GM19351 (cell line): ENCODE measurements around the gene BTF3.

Source experiments
- ATAC-seq: cut with Tn5 transposase; IDR thresholded peaks from one replicate; pipeline ENCODE4 v1.9.1; 2021; ENCODE audit warnings: mild to moderate bottlenecking, moderate library complexity; ENCODE audit not compliant: unreplicated experiment

The BTF3 gene

DNA sequence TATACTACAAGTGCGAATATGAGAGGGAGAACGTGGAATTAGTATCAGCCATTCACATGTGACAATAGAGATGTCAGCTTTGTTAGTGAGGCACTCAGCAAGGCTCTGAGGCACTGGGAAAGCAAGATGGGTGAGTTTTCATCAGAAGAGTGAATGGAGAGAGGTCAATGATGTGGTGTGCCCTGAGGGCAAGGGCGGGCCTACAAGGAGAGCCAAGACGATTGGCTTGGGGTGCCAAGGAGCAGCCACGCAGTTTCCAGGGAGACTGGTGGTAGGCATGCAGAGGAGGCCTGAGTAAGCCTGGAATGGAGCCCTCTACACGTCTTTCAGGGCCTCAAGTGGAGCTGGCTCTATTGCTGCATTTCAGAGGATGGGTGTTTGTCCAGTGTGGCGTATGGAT lies 24.7 kb downstream of the BTF3 start:
- ATAC-seq: no peak

DNA sequence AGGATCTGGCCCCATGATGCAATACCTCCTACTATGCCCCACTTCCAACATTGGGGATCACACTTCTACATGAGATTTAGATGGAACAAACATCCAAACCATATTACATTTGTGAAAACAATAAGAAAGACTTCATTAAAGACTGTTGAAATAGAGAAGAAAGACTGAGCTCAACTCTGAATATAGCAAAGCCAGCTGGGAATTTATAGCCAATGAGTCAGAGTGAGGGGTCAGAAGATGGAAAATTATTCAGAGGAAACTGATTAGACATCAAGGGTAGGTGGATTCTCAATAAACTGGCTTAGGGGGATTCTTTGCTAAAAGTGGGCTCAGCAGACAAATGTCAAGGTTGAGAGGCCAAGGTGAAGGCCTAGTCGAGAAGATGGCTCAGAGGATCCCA lies 25.6 kb downstream of the BTF3 start:
- no peak for ATAC-seq

DNA sequence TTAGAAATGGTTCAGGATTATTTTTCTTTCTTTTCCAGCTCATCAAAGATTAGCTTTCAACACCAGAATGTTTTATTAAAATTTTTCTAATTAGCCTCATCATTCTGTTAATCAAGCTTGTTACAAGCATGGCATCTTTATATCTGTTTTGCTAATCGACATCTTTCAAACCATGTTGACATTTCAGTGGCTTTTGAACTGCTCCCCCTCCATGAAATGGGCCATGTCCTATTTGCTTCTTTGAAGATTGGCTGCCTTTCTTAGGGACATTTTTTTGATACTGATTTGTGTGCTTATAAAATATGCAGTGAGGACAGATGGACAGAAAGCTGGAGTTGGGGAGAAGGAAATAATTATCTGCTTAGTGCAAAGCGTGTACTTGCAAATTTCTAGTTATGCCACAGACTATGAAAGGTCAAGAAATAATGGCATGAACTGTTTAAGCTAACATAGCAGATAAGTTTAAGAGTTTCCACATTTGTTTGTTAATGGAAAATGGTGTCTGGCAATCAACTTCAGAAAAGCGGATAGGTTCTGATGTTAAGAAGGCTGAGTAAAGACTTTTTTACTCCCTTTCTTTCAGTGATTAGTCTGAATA lies 27.5 kb downstream of the BTF3 start:
- no peak for ATAC-seq

DNA sequence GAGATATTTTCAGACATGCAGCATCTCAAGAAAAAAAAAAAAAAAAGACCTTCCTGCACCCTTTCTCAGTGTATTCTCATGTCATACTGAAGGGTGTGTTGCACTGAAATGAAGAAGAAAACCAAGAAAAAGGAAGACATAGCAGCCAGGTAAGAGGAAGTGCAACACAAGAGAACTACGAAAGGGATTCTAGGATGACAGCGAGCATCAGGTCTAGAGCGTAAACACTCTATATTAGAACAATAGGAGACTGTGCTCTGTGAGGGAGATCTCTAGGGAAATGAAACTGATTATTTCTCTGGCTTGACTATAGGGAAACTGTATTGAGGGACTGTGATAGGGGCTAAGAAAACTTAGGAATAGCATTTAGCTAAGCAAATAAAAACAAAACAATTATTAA lies 30.0 kb downstream of the BTF3 start:
- ATAC-seq: no peak

DNA sequence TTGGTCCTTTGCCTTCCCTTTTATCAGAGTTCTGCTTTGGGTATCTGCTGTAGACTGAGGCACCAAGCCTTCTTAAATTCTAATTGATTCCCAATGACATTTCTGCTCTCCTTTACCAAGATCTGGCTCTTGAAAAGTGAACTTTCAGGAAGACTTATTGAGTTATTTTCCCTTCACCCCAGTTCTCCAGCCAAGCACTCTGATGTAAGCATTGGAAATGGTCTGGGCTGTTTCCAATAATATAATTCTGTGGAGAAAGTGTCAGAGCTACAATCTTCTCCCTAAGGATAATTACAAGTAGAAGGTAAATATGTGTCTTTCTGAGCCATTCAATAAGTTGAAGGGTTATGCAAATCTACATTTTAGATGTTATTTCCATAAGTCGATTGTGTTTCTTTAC lies 30.8 kb downstream of the BTF3 start:
- no peak for ATAC-seq

DNA sequence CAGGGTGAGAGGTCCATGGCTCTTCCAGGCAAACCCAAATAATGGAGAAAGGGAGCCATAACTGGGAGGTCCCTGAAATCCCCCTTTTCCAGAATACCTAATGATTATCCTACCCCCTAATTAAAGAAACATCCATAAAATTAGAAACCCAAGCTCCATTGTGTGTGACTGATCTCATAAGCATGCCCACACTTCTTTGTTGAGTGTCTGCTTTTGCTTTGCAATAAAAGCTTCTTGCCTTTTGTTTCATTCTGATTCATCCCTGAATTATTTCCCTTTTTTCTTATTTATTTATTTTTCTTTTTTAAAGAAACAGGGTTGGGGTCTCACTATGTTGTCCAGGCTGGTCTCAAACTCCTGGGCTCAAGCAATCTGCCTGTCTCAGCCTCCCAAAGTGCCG lies 33.1 kb downstream of the BTF3 start:
- no peak for ATAC-seq

DNA sequence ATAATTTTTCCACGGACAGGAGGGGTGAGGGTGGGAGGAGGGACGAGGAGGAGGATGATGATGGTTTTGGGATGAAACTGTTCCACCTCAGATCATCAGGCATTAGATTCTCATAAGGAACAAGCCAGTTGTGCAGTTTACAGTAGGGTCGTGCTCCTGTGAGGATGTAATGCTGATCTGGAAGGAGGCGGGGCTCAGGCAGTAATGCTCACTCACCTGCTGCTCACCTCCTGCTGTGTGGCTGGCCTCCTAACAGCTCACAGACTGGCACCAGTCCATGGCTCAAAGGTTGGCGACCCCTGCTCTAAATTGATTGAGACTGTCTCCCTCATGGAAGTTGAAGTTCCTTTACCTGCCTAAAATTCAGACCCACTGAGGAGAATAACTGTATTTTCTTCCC lies 34.0 kb downstream of the BTF3 start:
- no peak for ATAC-seq

DNA sequence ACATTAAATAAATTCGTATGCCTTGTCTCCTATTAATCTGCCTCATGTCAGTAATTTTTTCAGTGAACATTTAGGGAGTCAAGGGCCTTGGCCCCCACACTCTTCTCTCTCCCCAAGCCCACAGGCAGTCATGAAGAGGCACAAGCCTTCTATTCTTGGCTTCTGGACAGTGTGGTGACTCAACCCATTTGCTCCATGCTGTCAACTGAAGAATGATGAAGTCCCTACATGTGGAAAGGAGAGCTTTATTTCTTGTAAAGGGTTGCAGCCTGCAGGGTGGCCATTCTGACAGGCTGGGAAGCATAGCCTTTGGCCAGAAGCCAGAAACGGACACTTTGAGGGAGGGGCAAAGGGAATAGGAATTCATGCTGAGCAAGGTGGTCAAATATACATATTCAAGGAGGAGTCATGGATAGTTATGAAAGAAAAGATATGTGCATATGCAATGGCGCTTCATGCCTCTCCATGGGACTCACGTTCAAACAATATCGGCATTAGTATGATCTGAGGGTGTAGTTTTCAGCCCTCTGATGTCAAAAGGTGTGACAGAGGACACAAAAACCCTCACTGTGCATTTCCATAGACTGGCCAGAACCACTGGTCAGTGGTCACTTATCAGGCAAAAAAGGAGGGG lies 35.9 kb downstream of the BTF3 start:
- ATAC-seq: no peak

DNA sequence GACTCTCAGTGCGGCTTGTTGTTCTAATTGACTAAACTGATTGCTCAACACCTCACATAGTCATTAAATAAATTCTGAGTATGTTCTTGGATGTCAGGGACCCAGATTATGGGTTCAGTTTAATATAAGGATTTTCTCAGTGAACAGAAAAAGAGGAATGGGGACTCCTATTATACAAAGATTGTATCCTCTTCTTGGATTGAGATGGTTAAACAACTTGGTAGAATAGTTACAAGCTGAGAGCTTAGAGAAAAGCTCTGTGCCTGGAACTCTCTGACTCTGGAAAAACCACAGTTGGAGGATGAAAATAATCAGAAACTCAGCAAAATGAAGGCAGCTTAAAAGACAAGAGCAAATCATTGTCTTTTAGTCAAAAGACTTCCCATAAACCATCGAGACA lies 36.7 kb downstream of the BTF3 start:
- ATAC-seq: no peak

DNA sequence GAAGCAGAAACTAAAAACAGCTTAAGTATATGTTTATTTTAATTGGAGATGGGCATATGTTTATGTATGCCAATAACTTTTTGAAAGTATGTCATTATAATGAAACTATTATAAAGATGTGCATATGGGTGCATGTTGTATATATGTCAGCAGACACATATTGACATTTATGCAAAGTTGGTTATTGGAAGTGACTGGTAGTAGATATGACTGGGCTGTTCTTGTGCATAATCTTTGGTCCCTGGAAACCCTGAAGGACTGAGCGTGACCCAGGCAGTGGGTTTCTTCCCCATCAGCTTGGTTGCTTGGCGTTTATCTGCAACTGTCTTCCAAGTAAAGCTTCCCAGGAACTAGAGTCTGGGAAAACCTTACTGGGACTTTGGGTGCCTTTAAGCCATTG lies 41.5 kb downstream of the BTF3 start:
- no peak for ATAC-seq

DNA sequence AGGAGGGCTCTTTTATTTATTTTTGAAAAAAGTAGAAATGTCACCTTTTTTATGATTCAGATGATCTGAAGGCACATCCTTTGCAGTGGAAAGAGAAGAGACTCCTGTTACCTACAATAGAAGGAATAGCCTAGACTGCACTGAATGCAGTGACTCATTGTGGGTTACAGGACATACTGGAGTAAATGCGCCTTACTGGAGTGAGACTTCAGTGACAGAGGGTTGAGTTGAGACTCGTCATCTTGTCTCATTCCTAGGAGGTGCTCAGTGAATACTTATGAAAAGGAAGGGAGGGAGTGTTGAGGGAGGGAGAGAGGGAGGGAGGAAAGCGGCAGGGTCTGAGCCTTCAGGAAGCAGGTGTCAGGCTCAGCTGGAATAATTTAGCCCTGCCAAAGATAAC lies 42.0 kb downstream of the BTF3 start:
- no peak for ATAC-seq

DNA sequence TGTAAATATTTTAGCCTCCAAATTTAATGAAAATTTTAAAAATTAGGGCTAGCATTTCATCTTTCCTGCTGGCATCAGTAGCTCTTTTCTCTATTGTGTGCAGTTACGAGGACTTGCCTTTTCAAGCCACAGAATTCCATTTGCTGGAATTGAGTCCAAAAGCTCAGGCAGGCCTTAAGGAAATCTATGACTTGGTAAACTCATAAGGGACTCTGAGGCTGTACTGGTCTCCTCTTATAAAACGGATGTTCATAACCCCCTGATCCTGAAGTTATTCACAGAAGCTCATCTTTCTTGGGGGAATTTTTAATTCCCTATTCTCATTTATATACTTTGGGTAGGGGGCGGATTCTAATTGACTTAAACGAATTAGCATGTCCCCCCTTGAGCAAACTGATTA lies 43.8 kb downstream of the BTF3 start:
- ATAC-seq: no peak

DNA sequence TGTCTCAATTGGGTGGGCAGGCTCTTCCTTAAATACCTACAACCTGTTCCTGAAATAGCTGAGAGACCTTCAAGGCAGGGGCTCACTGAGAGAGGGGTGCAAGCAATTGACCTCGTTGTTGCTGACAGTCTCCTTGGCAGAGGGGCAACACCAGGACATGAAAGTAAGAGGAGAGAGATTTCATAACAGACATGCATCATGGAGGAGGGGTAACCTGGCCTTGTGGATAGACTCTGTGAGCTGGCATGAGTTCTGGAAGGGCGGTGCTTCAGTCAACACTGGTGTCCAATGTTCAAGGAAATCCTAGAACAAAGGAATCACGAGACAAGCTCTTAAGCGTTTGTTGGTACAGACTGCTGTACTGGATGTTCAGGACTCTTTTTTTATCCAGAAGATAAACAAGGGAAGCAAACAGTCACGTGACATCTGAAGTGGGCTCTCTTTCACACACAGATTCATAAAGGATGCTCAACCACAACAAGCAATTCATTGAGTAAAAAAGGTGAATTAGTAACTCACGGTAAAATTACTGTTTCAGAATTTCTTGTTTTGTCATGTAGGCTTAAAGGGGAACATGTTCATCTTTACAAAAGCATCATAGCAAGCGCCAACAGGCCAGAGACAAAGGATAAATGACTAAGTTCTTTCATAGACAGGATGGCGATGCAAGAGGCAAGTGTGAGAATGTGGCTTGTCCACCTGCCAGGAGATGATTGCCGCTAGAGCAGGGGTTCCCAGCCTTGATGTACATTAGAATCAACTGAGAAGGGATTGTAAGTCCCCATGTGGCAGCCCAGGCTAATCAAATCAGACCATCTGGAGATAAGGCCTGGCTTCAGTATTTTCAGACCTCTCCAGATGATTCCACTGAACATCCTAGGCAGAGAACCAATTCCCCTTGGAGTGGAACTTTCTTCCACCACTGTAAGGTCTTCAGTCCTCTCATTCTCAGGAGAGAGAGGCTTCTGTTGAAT lies 46.5 kb downstream of the BTF3 start:
- no peak for ATAC-seq

DNA sequence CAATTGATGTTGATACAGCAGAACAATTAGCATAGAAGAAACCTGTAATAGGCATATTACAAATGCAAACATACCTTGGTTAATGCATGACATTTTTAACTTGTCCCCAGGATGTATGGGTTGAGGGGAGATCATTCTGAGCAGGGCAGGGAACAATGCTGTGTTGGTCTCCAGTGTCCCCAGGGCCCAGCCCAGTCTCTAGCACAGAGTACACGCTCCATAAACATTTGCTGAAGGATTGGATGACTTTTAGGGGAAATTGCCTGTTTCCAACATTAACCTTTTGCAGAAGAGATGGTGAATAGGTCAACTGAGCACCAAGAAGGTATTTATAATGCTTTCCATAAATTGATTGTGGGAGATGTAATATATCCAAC lies 47.1 kb downstream of the BTF3 start:
- ATAC-seq: no peak

DNA sequence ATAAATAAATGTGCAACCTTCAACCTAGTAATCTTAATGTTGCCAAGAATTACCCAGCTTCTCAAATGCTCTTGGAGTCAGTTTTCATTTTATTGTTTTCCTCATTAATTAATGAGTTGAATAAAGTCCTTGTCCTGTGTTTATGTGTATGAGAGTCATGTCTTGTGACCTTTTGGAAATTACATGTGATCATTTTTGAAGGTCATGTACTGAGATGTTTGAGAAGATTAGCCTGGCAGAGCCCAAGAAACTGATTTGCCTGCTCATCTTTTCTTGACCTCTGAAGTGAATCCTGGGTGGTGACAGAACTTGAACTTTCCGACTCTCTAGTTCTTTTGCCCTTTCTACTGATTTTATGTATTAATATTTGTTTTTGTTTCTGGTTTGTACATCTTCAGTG lies 51.8 kb downstream of the BTF3 start:
- no peak for ATAC-seq

DNA sequence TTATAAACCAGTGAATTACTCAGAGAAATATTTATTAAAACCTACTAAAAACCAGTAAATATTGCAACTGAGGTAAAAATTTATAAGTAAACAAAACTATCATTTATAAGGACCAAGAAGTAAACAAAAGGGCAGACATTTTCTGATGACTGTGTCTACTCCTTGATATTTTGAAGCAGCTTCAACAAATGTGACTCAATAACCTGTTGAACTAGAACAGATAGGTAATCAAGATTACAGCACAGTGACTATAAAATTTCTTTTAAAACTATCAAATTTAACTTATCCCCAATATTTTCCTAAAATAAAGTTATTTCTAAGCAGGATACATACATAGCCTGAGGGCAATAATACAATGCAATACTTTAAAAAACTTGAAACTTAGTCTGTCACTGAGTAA lies 54.4 kb downstream of the BTF3 start:
- ATAC-seq: no peak
